Fibroblast of pulmonary artery (primary cell): ENCODE data around the gene FAM81A.

ENCODE experiments used
- DNase-seq: peaks from one replicate; pipeline ENCODE4 v3.0.0-alpha.2; 2010; ENCODE audit warnings: low read depth
- H3K4me3 ChIP-seq: replicated peaks from 2 replicates; pipeline ENCODE4 v1.5.1; 2011; ENCODE audit warnings: low read depth, mild to moderate bottlenecking, control low read depth, low read length, moderate library complexity
- TF ChIP-seq, protein P1 (sequence below): IDR thresholded peaks from 2 replicates; pipeline ENCODE4 v1.5.1; 2011; ENCODE audit warnings: mild to moderate bottlenecking, control low read depth, low read length, inconsistent platforms; ENCODE audit errors: missing control alignments

The FAM81A gene

DNA sequence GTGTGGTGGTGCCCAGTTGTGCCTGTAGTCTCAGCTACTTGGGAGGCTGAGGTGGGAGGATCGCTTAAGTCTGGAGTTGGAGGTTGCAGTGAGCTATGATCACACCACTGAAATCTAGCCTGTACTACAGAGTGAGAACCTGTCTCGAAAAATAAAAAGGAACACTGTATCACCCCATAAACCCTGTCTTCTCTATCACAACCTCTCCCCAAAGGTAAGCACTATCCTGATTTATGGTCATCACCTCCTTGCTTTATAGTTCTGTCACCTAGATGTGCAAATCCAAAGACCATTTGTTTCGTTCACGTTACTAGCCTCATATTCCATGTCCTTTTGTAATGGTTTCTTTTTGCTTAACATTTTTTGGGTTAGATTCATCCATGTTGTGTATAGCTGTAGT lies 123.6 kb downstream of the FAM81A start:
- no peak overlapping the region for H3K4me3 ChIP-seq
- TF ChIP-seq, protein P1, sequence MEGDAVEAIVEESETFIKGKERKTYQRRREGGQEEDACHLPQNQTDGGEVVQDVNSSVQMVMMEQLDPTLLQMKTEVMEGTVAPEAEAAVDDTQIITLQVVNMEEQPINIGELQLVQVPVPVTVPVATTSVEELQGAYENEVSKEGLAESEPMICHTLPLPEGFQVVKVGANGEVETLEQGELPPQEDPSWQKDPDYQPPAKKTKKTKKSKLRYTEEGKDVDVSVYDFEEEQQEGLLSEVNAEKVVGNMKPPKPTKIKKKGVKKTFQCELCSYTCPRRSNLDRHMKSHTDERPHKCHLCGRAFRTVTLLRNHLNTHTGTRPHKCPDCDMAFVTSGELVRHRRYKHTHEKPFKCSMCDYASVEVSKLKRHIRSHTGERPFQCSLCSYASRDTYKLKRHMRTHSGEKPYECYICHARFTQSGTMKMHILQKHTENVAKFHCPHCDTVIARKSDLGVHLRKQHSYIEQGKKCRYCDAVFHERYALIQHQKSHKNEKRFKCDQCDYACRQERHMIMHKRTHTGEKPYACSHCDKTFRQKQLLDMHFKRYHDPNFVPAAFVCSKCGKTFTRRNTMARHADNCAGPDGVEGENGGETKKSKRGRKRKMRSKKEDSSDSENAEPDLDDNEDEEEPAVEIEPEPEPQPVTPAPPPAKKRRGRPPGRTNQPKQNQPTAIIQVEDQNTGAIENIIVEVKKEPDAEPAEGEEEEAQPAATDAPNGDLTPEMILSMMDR: no peak

DNA sequence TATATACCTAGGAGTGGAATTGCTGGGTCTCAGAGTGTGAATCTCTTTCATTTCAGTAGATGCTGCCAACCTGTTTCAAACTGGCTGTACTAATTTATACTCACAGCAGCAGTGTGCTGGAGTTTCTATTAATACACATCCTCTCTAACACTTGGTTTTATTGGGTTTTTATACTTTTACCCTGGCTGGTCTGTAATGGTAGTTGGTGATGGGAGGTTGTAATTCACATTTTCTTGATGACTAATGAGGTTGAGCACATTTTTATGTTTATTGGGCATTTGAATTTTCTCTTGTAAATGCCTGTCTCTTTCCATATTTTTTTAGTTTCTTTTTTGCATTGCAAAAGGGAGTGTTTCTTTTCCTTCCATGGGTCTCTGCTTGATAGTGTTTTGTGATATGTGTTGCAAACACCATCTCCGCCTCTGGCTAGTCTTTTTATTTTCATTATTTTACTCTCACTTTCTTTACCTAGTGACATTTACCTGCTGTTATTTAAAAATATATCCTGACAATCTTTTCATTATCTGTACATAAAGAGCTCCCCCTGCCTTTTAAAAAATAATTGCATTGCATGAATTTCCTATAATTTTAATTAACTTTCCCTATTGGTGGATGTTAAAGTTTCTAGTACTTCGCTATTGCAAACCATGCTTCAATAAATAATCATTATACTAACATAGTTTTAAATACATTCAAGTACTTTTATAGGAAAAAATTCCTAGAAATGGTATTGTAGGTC lies 124.6 kb downstream of the FAM81A start:
- TF ChIP-seq, protein P1: peak; percentile 36
- no peak for DNase-seq
- H3K4me3 ChIP-seq: no peak overlapping the region

More for the DNA sequence above, 123.6 kb downstream of the FAM81A start:
- DNase-seq: no peak

DNA sequence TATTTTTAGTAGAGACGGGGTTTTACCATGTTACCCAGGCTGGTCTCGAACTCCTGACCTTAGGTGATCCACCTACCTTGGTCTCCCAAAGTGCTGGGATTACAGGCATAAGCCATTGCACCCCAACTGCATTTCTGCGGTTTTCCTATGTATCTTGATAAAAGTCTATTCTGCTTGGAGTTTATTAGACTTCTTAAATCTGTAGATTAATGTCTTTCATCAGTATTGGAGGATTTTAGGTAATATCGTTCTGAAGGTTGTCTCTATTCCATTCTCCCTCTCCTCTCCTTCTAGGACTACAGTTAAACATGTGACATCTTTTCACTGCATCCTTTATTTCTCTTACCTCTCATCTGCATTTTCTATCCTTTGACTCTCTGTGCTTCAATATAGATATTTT lies 127.3 kb downstream of the FAM81A start:
- H3K4me3 ChIP-seq: no peak overlapping the region
- TF ChIP-seq, protein P1: no peak
- no peak for DNase-seq

DNA sequence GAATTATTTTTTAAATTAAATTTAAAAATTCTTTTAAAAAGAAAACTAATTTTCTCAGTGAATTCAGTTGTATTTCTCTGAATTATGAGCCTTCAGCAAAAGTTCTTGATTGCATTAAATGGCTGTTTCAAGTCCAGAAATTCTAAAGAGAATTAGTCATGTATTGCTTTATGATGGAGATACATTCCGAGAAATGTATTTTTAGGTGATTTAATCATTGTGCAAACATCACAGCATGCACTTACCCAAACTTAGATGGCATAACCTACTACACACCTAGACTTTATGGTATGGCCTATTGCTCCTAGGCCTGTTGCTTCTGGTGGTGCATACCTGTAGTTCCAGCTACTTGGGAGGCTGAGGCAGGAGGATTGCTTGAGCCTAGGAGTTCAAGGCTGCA lies 129.3 kb downstream of the FAM81A start:
- TF ChIP-seq, protein P1: no peak
- H3K4me3 ChIP-seq: no peak overlapping the region
- DNase-seq: no peak

DNA sequence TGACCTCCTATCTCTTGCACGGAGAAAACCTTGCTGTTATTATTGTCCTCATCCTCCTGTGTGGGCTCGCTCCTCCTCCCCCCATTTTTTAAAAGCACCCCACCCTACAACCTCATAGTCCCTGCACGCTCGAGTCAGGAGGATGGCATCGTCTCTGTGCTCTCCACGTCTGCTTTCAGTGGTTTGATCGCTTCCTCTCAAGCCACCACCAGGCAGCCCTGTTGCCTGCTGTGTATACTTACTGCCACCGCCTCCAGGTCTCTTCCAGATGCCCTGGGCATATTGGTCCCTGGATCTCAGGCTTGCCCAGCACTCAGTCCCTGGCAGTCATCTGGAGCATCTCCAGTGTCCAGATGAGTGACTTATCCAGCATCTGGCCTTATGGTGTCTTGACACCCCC lies 131.5 kb downstream of the FAM81A start:
- no peak for DNase-seq
- TF ChIP-seq, protein P1: no peak
- H3K4me3 ChIP-seq: no peak overlapping the region

DNA sequence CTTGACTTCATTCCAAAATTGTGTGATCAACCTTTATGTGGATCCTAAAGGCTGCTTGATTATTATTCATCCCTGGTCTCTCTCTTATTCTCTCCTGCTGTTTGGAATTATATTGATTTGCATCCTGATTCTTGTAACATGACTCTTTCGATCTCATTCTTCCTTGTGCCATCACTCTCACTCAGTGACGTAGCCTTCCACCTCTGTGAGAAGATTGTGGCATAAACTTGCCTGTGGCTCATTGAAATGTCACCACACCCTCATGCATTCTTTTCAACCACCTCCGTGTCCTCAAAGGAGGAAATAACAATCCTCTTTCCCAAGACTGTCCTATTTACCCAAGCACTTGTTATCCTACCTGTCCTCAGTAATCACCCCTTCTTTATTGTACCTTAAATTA lies 132.3 kb downstream of the FAM81A start:
- no peak for DNase-seq
- TF ChIP-seq, protein P1: no peak
- H3K4me3 ChIP-seq: no peak overlapping the region

DNA sequence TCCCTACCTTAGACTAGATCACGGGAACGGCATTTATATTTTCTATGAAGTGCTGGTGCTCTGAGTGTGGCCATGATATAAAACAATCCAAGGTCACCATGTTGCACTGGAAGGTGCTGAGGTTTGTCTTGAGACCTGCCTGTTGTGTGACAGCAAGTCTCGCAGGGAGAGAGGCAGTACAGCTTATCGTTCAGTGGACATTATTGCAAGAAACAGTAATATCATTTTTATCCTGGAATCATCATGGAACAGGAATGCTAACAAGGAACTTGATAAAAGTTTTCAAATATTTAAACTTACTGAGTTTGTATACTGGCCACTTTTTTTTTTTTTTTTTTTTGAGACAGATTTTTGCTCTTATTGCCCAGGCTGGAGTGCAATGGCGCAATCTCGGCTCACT lies 133.6 kb downstream of the FAM81A start:
- no peak overlapping the region for H3K4me3 ChIP-seq
- TF ChIP-seq, protein P1: no peak
- DNase-seq: no peak
